Retinal pigment epithelial cell (primary cell): ENCODE data around the gene ARRDC1.

ENCODE experiments used
- DNase-seq: peaks from one replicate; pipeline ENCODE4 v3.0.0-alpha.2; 2010; ENCODE audit warnings: low read depth
- H3K4me3 ChIP-seq: 2 replicates; pipeline ENCODE4 v1.5.1; 2011; ENCODE audit warnings: mild to moderate bottlenecking, low read length, control low read depth, moderate library complexity
- CTCF ChIP-seq: conservative IDR thresholded peaks from 2 replicates; pipeline ENCODE4 v1.5.1; 2011; ENCODE audit warnings: low read depth, low read length, control low read depth, inconsistent platforms

The ARRDC1 gene

GRCh38 chr9:137586854-137587253, 18.6 kb upstream of the ARRDC1 start:
- no peak for TF ChIP-seq CTCF
- H3K4me3 ChIP-seq: no peak overlapping the region
- DNase-seq: no peak

GRCh38 chr9:137588311-137588710, 17.2 kb upstream of the ARRDC1 start:
- no peak for DNase-seq
- H3K4me3 ChIP-seq: no peak overlapping the region
- TF ChIP-seq CTCF: no peak

GRCh38 chr9:137588891-137589290, 16.6 kb upstream of the ARRDC1 start:
- TF ChIP-seq CTCF: no peak
- no peak for DNase-seq
- peak overlapping the region; percentile 62 for H3K4me3 ChIP-seq

GRCh38 chr9:137589441-137590122, 15.9 kb upstream of the ARRDC1 start:
- no peak for DNase-seq
- peak overlapping the region; percentile 62 for H3K4me3 ChIP-seq
- TF ChIP-seq CTCF: no peak

- peak overlapping the region; percentile 23 for H3K4me3 ChIP-seq
- no peak for TF ChIP-seq CTCF
- no peak for DNase-seq
These were observed 15.4 kb upstream of the ARRDC1 start for GRCh38 chr9:137590123-137590468.

- peak; percentile 31 for DNase-seq
- H3K4me3 ChIP-seq: peak within 1 kb of the TSS; percentile 71
- TF ChIP-seq CTCF: peak; percentile 16
These were observed 14.8 kb upstream of the ARRDC1 start, which contains the start of gene ZMYND19 for GRCh38 chr9:137590469-137591383. TSS of gene ZMYND19 (minus strand) at chr9:137590512. CDS start at chr9:137590263, 249 bp downstream.
